NB4 (cell line): ENCODE measurements around the gene RNF169.
A peak's percentile ranks its signal among the peaks of the same experiment; 100 is the strongest.

ENCODE experiments used
- DNase-seq: peaks from one replicate; pipeline ENCODE4 v3.0.0; 2010; ENCODE audit warnings: low read depth
- H3K4me3 ChIP-seq: one replicate; pipeline ENCODE4 v1.5.1; 2011; ENCODE audit warnings: mild to moderate bottlenecking, low read depth, low read length, moderate library complexity
- CTCF ChIP-seq: IDR thresholded peaks from one replicate; pipeline ENCODE4 v1.5.1; 2012; ENCODE audit warnings: low read depth, low read length
- MYC ChIP-seq: IDR thresholded peaks from 2 replicates; pipeline ENCODE4 v1.6.1; 2011; ENCODE audit warnings: low read depth, low read length
- POLR2A ChIP-seq: IDR thresholded peaks from 2 replicates; pipeline ENCODE4 v1.6.1; 2011; ENCODE audit warnings: mild to moderate bottlenecking; ENCODE audit not compliant: insufficient read length; ENCODE audit errors: extremely low read depth
- TF ChIP-seq, protein P1 (sequence below): IDR thresholded peaks from 2 replicates; pipeline ENCODE4 v1.6.1; 2011; ENCODE audit warnings: low read depth, low read length

The RNF169 gene

DNA sequence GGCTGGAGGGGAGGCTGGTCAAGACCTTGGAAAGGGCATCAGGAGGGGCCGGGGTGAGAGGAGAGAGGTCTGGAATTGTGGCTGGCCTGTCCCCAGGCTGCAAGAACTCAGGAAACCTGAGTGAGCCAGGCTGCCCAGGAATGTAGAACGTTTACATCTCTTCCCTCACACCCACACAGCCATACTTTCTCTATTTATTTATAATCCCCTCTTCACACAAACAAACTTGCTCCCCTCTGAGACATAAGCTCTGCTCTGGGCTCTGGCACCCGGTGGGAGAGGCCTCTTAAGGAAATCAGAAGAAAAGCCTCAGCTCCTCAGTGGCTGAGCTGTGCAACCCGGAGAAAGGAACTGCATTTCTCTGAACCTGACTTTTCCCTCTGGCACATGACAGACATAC is 22.9 kb upstream of the RNF169 start:
- no peak for DNase-seq
- no peak overlapping the region for H3K4me3 ChIP-seq
- TF ChIP-seq, protein P1, sequence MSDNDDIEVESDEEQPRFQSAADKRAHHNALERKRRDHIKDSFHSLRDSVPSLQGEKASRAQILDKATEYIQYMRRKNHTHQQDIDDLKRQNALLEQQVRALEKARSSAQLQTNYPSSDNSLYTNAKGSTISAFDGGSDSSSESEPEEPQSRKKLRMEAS, result no peak
- TF ChIP-seq CTCF (no peak), POLR2A (no peak), MYC (no peak)

DNA sequence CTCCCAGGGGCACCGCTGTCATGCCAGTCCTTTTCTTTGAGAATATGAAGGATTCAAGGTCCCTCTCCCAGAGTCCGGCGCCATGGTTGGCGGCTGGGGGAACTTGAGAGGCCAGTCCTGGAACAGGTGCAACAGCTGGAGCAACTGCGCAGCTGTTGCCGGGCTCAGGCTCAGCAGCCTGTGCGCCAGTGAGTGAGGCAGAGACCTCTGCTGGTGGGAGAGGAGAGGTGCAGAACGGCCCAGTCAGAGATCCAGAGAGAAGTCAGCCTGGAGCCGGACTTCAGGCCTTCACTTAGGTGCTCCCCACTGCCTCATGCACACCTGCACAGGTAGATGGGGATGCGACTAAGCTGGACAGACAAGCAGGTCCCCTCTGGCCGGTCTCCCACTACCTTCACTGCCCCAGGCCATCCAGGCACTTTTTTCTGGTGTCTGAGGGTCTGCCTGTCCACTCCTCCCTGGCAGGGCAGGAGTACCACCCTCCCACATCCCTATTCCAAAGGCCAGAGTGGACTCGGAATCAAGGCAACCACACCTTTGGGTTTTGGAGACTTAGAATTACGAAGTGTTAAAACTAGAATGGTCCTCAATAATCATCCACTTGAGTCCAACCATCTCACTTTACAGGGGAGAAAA is 22.0 kb upstream of the RNF169 start:
- peak; percentile 71 for DNase-seq
- H3K4me3 ChIP-seq, result no peak overlapping the region
- no peak for TF ChIP-seq POLR2A
- TF ChIP-seq, protein P1, result no peak
- TF ChIP-seq CTCF, result peak; percentile 96

GRCh38 chr11:74729397-74729796 is 19.3 kb upstream of the RNF169 start:
- TF ChIP-seq POLR2A (no peak), CTCF (no peak), MYC (no peak)
- TF ChIP-seq, protein P1, result no peak
- DNase-seq, result no peak
- no peak overlapping the region for H3K4me3 ChIP-seq

DNA sequence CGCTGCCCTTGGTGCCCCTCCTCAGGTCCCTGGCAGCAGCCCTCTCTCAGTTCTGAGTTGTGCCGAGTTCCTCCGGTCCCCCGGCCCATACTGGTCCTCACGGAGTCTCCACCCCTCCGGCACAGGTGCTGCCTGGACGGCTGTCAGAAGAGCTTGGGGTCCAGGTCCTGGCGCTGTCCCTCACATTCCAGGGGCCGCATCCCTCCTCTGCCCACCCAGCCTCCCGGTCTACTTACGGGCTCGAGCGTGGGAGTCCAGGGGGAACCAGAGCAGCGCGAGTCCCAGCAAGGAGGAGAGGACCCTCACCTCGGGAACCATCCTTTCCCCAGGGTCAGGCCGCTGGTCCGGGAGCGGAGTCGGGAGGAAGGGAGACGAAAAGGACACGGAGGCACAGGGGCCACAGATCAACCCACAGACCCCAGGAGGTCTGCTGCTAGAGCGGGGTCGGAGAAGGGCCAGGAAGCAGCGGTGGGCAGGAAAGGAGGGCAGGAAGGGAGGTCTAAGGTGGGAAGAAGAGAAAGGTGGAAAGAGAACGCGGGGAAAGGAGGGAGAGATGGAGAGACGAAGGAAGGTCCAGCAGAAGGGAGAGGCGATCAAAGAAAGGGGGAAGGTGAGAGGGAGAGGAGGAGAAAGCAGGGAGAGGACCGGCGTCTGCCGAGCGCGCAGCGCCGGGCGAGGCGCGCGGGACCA is 17.9 kb upstream of the RNF169 start:
- TF ChIP-seq, protein P1, result no peak
- no peak overlapping the region for H3K4me3 ChIP-seq

GRCh38 chr11:74731301-74732094 is 17.2 kb upstream of the RNF169 start, which contains the start of gene CHRDL2:
Gene CHRDL2 (minus strand): TSS chr11:74731426. CDS start chr11:74730888, 538 bp downstream.
- no peak for DNase-seq
- H3K4me3 ChIP-seq, result no peak within 1 kb of the TSS
- TF ChIP-seq POLR2A, result no peak

More for the DNA sequence above, 17.9 kb upstream of the RNF169 start:
- DNase-seq, result no peak

GRCh38 chr11:74734559-74734925 is 14.1 kb upstream of the RNF169 start:
- no peak for DNase-seq
- TF ChIP-seq CTCF, result no peak
- no peak for TF ChIP-seq MYC
- TF ChIP-seq POLR2A, result no peak
- TF ChIP-seq, protein P1, result no peak
- no peak overlapping the region for H3K4me3 ChIP-seq
